SKM-1 (cell line): Measurements from ENCODE around the gene MICA.
"Not testable (repeated sequence)": the region's sequence is repeated elsewhere in the genome, so short reads cannot be mapped to it uniquely, and the experiment has no call there.

Source experiments
- DNase-seq: peaks from one replicate; lab custom pipeline; 2025; ENCODE audit not compliant: unreplicated experiment; lab: John Stamatoyannopoulos, UW

Gene MICA

GRCh38 chr6:31407699-31408098 lies 4.3 kb downstream of the MICA start:
- peak; percentile 20 for DNase-seq

DNA sequence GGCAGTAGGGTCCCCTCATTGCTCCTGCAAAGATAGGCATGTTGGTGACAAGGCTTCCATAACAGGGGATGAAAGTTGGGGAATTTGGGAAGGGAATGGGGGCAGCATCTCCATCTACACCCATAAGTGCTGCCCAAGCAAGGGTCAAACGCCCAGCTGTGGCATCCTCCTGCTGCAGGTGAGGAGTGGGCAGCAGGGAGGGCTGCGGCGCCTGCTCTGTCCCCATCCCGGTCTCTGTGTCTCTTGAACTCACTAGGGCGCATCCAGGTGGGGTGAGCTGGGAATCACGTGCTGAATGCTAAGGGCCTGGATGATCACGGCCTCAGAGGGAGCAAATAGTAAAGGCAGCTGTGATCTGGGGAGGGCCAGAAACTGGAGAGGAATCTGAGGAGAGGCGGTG lies 9.1 kb downstream of the MICA start:
- DNase-seq, result no peak

DNA sequence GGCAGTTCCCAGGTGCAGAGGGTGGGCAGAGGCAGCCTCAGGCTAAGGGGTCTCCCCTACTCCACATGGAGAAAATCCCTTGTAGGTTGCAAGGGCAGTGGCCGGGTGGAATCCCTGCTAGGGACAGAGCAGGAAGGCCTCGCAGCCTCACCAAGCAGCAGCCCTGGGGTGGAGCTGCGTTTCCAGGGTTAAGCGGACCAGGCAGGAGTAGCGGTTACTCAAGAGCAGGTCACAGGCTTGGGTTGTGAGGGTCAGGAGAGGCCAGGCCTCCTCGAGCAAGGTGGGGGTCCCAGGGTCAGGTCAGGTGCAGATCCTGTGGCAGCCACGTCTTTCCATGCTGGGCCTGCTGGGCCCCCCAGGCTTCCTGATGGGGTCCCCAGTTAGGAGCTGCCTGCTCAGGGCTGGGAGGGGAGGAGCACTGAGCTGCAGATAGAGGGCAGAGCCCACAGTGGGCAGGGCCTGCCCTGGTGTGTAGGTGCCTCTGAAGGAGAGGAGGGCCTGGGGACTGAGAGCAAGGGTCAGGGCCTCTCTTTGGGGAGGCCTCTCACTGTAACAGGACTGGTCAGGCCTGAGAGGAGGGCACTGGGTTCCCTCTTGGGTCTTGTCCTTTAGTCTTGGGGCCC lies 10.9 kb downstream of the MICA start:
- DNase-seq, result not testable (repeated sequence)

DNA sequence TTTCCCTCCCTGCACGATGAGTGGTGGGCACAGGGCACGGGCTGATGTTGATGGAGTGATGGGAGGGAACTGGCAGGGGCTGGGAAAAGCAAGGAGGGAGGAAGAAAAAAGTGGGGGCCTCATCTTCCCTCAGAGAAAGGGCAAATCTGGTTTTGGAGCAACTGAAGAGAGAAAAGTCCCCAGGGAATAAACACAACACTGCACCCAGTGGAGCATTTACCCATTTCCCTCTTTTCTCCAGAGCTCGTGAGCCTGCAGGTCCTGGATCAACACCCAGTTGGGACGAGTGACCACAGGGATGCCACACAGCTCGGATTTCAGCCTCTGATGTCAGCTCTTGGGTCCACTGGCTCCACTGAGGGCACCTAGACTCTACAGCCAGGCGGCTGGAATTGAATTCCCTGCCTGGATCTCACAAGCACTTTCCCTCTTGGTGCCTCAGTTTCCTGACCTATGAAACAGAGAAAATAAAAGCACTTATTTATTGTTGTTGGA lies 11.4 kb downstream of the MICA start:
- DNase-seq, result no peak

DNA sequence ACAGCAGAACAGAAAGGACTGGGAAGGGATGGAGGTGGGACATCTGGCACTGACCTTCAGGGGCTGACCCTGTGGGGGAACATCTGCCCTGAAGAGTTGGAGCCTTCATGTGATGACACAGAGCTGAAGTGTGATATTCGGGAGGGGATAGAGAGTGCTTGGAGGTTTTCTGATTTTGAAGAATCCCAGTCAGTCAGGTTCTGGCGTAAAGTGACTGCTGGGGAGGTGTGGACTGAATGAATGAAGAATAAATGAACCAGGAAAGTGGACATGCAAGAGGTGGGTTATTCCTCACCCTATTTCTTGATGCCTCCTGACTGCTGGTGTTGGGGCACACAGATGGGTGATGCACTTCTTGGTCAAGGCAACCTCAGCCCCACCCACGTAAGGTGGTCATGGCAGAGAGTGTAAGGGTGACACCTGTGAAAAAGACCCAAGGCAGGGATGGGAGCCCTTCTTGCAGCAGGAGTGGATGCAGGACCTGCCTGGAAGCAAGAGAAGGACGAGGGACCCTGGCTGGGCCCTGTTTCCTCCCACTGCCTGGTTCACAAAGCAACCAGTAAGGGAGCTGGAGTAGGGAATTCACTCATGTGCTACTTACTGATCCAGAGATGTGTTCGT lies 13.1 kb downstream of the MICA start:
- no peak for DNase-seq

GRCh38 chr6:31418251-31418650 lies 14.9 kb downstream of the MICA start:
- DNase-seq, result no peak

DNA sequence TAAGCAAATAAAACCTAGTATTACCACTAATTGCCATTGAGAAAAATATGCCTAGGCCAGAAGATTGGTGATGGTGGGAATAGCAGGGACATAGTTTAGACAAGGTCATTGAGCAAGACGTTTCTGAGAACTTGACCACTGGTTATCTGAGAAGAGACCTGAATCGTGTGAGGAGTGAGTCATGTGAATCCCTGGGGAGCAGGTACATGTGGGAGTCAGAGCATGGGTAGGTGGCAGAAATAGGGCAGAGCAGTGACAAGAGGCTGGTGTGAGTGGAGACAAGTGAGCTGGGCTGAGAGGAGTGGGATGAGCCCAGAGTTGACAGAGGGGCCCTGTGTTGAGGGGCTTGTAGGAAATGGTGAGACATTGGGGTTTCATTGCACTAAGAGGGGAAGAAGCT lies 16.4 kb downstream of the MICA start:
- no peak for DNase-seq

GRCh38 chr6:31420546-31420945 lies 17.2 kb downstream of the MICA start:
- no peak for DNase-seq

DNA sequence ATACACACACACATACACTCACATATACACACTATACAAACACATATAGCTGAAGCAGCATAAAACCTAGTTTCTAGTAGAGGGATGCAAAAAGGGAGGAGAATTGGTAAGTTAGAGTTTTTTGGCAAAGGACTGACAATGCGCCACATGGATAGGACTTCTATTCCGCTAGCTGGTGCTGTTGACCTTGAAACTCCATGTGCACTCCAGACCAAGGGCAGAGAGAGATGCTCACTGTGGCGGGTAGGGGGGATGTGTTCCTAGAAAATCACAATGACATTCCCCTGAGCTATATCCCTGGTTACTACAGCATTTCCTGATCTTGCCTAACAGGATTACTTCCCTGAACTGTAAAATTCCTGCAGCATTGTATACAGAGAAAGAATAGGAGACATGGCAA lies 19.2 kb downstream of the MICA start:
- no peak for DNase-seq

GRCh38 chr6:31423550-31423949 lies 20.2 kb downstream of the MICA start:
- no peak for DNase-seq

- no peak for DNase-seq
Observed at GRCh38 chr6:31426395-31427354, 23.3 kb downstream of the MICA start.

DNA sequence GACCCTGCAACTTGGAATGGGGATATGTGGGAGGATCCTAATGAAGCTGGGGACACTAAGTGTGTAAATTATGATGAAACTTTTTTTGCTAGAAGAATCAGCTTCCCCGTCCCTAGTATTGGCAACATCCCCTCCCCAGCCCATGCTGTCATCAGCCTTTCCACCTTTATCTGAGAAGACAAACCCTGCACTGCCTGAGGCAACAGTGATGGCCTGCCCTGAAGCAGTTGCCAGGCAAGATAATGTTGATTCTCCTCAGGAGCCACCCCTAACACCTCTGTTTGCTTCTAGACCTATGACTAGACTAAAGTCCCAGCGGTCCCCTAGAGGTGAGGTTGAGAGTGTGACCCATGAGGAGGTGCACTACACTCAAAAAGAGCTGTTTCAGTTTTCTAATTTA lies 27.1 kb downstream of the MICA start:
- no peak for DNase-seq

DNA sequence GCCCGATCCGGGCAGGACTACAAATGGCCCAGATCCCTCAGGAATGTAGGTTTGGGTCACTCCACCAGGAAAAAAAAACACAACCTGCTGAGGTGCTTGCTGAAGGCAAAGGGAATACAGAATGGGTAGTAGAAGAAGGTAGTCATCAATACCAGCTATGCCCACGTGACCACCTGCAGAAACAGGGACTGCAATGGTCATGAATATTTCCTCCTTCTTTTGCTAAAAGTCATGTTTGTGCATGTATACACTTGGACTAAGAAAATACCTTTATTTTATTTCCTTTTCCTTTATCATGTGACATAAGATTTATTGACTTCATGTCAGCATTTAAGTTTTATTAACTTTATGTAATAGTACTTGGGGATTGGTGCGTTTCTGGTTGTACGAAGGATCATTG lies 31.7 kb downstream of the MICA start:
- not testable (repeated sequence) for DNase-seq

DNA sequence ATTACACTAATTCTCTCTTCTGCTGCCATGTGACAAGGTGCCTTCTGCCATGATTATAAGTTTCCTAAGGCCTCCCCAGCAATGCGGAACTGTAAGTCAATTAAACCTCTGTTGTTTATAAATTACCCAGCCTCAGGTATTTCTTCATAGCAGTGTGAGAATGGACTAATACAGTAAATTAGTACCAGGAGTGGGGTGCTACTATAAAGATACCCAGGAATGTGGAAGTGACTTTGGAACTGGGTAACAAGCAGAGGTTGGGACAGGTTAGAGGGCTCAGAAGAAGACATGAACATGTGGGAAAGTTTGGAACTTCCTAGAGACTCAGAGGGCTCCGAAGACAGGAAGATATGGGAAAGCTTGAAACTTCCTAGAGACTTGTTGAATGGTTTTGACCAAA lies 34.8 kb downstream of the MICA start:
- DNase-seq, result no peak

GRCh38 chr6:31438677-31439076 lies 35.3 kb downstream of the MICA start:
- no peak for DNase-seq

DNA sequence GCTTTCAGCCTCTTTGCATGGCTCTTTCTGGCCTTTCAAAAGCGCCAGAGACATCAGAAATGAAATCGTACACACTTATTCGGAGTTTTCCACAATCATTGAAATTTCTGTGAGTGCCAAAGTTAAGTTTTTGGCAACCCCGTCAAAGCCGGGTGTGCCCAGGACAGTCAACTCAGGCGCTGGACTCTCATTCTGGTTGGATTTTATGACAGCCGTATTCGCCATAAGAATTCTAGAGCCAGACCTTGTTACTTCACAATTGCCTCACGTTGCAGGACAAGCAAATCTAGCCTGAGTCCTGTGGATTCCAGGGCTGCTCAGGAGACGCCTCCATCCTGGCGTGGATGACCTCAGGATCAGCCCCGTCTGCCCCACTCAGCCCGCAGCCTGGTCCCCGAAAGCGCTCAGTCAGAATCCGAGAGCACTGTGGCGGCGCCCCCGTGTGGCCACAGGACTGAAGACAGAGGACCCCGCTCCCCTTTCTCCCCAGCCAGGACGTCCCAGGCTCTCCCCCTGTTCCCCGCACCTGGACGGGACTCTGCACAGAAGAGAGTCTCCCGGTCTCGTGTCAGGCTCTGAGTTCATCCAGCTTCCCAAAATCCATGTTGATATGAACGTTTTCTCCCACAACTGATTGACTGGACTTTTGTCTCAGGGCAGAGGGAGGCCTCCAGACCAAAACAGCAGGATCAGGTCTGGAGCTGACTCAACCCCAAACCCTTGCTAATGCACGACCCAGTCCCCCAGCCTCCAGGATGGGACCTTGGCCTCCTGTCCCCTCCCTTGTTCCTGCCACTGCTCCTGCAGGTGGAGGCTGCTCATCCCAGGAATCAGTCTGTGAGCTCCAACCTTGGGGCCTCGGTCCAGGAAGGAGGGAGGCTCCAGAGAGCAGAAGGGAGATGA lies 38.2 kb downstream of the MICA start:
- peak; percentile 45 for DNase-seq

DNA sequence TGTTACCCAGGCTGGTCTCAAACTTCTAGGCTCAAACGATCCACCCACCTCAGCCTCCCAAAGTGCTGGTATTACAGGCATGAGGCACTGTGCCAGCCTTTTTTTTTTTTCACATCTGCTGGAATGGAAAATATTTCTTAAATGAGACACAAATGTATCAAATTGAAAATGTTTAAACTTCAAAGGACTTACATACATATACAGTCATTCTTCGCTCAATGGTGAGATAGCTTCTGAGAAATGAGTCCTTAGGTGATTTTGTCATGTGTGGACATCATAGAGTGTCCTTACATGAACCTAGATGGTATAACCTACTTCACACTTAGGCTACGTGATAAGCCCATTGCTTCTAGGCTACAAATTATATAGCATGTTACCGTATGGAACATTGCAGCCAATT lies 43.1 kb downstream of the MICA start:
- DNase-seq, result no peak

- not testable (repeated sequence) for DNase-seq
Observed at GRCh38 chr6:31446999-31447789, 43.8 kb downstream of the MICA start.

DNA sequence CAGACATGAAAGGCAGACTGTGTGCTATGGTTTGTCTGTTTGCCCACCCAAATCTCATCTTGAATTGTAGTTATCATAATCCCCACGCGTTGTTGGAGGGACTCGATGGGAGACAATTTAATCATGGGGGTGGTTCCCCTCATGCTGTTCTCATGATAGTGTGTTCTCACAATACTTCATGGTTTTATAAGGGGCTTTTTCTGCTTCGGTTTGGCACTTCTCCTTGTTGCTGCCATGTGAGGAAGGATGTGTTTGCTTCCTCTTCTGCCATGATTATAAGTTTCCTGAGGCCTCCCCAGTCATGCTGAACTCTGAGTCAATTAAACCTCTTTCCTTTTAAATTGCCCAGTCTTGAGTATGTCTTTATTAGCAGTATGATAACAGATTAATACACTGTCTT lies 47.4 kb downstream of the MICA start:
- no peak for DNase-seq

GRCh38 chr6:31452859-31453258 lies 49.5 kb downstream of the MICA start:
- no peak for DNase-seq
